NCI-H128 (cell line): Measurements from ENCODE around the gene CUX1.
"Not testable (repeated sequence)": the region's sequence is repeated elsewhere in the genome, so short reads cannot be mapped to it uniquely, and the experiment has no call there.

ENCODE experiments used
- DNase-seq: peaks from one replicate; lab custom pipeline; 2025; ENCODE audit not compliant: unreplicated experiment; lab: John Stamatoyannopoulos, UW

CUX1 gene

DNA sequence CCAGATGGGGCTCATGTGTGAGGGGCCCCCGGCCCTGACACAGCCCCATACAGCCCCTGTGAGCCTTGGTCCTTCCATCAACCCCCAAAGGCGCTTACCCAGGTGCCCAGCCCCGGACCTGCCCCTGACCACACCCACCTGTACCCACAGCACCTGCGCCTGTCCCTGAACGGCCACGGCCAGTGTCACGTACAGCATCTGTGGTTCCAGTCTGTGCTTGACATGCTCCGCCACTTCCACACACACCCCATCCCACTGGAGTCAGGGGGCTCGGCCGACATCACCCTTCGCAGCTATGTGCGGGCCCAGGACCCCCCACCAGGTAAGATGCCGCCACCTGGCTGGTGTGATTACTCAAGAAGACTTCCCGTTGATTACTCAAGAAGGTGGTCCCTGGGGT, 502.8 kb downstream of the CUX1 start:
- DNase-seq, result no peak

DNA sequence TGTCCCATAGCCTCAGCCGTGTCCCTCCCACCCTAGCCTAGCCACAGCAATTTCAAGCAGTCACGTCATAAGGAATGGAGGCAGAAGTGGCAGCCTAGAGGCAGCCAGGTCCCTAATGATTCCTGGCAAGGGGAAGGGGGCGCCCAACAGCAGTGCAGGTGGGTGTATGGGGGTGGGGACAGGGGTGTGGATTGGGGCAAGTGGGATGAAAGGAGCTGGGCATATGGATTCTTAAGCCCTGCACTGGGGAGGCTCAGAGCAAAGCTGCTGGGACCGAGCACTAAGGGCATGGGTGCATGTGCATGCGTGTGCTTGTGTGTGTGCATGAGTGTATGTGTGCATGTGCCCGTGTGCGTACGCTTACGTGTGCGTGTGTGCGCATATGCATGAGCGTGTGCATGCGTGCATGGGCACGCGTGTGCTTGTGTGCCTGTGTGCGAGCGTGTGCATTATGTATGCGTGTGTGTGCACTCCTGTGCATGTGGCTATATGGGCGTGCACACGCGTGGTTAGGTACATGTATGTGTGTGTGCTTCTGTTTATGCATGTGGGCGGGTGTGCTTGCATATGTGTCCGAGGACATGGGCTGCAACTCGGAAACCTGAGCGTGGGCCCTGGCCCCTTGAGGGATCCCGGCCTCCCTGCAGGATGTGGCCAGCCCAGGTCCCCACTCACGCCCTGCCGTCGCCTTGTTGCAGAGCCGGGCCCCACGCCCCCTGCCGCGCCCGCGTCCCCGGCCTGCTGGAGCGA, 503.4 kb downstream of the CUX1 start:
- no peak for DNase-seq

DNA sequence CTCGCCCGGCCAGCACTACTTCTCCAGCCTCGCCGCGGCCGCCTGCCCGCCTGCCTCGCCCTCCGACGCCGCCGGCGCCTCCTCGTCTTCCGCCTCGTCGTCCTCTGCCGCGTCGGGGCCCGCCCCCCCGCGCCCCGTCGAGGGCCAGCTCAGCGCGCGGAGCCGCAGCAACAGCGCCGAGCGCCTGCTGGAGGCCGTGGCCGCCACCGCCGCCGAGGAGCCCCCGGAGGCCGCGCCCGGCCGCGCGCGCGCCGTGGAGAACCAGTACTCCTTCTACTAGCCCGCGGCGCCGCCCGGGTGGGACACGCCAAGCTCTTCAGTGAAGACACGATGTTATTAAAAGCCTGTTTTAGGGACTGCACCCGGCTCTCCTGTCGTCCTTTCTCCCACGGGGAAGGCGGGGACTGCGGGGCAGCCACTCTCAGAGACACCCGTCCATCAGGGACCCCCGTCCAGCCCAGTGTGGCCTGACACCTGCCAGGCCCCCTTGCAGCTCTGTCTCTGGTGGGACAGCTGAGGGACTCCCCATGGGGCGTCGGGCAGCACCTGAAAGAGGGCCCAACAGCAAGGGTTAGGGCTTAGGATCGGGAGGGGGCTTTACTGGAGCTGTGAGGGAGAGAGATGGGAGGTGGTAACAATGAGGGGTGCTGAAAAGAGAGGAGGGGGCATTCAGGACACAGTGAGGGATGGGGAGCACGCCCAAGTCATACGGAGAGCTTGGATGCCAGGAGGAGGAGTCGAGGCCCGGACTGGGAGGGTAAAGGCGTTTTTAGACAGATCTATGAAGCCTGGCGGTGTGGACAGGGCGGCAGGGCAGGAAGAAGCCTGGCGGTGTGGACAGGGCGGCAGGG, 504.1 kb downstream of the CUX1 start:
- no peak for DNase-seq

DNA sequence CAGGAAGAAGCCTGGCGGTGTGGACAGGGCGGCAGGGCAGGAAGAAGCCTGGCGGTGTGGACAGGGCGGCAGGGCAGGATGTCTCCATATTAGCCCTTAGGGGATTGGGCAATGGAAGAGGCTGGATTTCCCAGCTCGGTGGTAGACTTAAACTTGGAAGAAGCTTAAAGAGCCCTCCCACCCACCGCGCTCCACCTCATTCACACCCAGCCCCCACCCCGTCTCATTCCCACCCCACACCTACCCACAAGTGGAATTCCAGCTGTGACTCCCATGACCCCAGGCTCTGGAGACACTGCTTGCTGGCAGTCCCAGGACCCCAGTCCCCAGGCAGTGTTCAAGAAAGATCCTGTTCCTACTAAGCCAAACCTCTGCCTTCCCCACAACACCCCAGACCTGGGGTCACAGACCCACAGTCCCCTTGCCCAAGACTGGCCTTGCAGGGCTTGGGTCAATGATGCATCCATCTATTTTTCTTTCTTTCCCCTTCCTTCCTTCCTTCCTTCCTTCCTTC, 504.8 kb downstream of the CUX1 start:
- DNase-seq, result no peak

DNA sequence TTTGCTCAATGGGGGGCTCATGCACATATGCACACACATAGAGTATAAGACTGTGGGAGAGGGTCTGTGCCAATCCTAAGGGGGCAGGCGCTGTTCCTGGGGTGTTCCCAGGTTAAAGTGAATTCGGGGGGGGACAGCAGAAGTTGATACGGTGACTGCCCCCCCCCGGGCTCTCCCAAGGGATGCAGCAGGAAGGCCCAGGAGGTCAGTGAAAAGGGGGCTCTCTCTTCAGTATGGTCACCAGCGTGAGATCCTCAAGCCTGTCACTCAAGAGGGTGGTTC, 506.4 kb downstream of the CUX1 start:
- no peak for DNase-seq

DNA sequence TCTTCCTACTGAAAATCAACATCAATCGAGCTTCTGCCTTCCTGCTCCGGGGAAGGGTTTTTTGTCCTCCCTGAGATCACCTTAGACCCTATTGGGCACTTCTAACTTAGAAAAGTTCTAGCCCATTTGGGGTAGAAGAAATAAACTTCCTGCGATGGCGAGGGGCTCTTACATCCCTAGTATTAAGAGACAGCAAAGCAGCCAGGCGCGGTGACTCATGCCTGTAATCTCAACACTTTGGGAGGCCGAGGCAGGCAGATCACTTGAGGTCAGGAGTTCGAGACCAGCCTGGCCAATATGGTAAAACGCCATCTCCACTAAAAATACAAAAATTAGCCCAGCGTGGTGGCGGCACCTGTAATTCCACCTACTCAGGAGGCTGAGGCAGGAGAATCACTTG, 507.7 kb downstream of the CUX1 start:
- not testable (repeated sequence) for DNase-seq

DNA sequence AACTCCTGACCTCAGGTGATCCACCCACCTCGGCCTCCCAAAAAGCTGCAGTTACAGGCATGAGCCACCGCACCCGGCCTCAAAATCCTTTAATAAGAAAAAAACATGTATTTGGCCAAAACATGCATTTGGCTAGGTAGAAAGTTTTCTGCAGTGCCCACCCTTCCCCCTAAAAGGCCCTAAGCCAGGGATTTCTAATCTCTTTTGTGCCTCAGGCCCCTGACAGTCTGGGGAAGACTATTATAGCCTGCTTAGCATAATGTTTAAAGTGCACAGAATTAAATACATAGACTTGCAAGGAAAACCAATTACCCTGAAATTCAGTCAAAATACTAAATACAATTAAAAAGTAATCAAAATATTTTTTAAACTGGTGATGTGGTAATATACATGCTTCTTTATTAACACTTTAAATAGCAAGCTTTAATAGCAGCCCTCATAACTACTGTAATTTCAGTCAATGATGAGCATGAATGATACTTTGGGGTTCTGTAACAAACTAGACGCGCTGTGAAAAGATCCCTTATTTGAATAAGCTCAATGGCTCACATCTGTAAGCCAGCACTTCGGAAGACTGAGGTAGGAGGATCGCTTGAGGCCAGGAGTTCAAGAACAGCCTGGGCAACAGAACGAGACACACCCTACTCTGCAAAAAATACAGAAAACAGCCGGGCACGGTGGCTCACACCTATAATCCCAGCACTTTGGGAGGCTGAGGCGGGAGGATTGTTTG, 508.9 kb downstream of the CUX1 start:
- DNase-seq, result no peak

DNA sequence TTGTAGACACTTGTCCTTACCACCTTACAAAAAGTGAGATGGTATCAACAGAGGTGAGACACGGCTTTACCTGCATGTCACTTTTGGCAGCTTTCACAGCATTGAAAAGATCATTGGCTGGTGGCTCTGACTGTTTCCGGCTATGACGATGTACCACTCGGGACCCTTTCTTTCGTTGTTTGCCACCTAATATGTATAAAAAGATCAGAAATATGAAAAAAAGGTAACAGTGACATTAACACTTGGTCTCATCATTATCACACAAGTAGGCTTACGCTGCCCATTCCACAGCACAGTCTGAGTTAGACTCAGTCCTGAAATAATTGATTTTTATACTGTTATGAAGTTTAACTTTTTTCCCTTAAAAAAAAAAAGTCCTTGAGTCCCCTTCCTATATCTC, 509.8 kb downstream of the CUX1 start:
- not testable (repeated sequence) for DNase-seq

DNA sequence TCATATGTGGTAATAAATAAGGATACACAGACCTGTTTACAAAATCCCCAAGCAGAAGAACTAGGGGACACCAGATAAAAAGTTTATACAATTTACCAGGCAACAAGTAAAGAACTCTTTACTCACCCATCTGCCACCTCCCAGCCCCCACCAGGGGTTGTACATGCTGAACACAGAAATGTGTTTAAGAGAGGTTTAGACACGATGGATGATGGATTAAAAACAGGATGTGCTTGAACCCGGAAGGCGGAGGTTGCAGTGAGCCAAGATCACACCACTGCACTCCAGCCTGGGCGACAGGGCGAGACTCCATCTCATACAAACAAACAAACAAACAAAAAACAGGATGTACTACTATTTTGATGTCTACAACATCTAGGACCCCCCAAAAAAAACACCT, 511.4 kb downstream of the CUX1 start:
- DNase-seq, result not testable (repeated sequence)

DNA sequence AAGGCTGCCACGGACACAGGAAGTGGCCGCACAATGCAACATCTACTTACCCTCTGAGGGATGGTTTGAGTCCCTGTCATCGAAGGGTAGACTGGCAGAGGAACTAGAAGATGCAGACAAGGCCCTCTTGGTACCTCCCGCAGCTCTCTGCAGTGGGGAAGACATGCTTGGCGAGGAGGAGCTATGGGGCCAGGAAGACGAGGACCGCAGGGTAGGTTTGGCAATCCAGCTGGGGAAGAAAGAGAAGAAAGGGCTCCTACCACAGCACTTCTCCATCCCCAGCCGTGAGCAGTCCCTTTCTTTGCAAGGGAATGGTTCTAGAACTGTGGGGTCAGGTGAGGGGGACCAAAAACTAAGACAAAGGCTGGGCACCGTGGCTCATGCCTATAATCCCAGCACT, 511.9 kb downstream of the CUX1 start:
- not testable (repeated sequence) for DNase-seq

DNA sequence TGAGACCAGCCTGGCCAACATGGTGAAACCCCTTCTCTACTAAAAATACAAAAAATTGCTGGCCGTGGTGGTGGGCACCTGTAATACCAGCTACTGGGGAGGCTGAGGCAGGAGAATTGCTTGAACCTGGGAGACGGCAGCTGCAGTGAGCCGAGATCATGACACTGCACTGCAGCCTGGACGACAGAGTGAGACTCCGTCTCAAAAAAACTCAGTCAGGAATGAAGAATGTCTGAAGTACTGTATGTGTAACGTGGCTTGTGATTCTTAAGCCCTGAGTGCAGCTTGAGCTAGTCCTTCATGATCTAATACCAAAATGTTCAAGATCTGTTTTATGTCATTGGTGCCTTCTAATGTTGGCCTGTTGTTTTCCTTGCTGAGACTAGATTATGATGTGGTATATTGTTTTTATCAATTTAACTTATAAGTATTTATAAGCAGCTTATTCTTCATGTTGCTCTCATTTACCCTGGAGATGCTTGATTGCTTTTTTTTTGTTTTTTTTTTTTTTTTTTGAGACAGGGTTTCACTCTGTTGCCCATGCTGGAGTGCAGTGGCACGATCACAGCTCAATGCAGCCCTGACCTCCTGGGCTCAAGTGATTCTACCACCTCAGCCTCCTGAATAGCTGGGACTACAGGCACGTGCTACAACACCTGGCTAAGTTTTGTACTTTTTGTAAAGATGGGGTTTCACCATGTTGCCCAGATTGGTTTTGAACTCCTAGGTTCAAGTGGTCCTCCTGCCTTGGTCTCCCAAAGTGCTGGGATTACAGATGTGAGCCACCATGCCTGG, 513.4 kb downstream of the CUX1 start:
- not testable (repeated sequence) for DNase-seq
